ENCODE results near the gene MGAT5B.

Gene MGAT5B

DNA sequence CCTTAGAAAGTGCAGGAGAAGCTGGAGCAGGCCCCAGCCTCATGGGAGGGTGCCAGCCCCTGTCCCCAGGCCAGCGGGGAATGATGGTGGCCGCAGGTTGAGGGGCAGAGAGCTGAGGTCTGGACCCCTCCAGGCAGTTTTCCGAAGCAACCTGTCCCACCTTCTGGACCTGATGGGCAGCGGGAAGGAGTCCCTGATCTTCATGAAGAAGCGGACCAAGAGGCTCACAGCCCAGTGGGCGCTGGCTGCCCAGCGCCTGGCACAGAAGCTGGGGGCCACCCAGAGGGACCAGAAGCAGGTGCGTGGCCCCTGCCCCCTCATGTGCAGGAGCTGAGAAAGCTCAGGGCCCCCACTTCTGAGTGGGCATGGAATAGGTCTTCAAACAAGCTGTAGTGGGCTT, 36.8 kb downstream of the MGAT5B start:
- DNase-seq (ENCODE audit: low read depth in 2 of 2) = no peak

DNA sequence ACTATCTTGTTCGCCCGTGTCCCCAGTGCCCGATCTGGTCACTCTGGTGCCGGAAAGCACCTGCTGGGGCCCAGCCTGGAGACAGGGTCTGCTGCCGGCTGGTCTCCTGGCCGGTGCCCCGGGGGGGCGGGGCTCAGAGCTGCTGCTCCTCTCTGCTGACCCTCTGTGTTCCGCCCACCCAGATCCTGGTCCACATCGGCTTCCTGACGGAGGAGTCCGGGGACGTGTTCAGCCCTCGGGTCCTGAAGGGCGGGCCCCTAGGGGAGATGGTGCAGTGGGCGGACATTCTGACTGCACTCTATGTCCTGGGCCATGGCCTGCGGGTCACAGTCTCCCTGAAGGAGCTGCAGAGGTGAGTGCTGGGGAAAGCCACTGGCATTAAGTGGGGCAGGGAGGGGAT, 37.6 kb downstream of the MGAT5B start:
- no peak for DNase-seq (ENCODE audit: low read depth in 2 of 2)

DNA sequence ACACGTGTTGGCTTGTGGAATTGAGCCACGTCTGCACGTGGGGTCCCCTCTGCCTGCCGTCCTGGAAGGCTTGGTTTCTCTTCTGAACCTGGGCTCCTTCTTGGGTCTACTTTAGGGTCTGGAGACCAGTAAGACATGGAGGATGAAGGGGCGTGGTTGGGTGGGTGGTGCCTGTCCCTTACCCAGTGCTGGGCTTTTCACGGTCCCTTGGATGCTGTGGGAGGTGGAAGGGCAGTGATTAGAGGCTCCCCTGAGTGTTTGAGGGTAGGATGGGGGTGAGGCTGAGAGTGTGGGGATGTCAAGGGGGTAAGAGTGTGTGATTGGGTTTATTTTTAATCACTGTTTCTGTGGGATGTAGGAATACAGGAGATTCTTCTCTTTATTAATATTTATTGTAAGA, 38.3 kb downstream of the MGAT5B start:
- no peak for DNase-seq (ENCODE audit: low read depth in 2 of 2)

DNA sequence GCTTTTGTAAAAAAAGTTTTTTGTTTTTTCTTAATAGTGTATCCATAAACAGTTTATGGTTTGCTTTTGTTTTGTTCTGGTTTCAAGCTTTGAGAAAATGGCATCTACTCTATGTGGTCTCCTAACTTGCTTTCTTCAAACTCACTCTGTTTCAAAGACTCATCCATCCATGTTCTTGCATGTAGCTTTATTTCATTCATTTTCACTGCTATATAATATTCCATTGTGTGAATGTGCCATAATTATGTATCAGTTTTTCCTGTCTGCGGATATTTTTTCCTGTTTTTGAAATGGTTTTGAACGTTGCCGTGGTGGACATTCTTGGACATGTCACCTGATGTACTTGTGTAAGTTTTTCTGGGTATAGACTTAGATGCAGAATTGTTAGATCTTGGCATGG, 39.1 kb downstream of the MGAT5B start:
- no peak for DNase-seq (ENCODE audit: low read depth in 2 of 2)

DNA sequence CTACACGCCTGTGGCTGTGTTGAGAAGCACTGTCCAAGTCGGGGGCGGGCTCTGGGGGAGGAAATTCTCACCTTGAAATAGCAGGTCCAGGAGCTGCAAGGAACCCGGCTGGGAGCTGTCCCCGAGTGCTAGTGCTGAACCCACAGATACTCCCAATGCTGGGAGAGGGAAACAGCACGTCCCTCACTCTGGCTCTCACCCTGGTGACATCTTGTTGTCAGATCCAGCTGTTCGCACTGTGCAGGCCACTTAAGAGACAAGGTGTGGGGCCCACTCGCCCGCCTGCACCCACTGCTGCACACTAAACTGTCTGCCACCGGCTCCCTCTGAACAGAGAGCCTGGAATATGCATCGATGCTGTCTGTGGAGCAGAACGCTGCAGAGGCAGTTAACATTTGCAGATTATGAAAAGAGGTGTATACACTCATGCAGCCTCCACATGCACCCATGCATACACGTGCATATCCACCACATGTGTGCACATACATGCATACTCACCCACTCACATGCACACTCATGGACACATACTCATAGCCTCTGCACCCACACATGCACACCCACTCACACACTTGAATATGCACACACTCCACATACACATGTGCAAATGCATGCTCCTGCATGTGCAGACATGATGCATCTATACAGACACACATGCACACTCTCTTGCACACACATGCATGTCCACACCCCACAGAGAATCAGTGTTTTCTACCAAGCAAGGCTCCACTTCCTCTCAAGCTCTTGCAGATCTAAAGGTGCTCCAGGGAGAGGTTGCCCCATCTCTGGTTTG, 42.0 kb downstream of the MGAT5B start:
- DNase-seq (ENCODE audit: low read depth in 2 of 2) = no peak

DNA sequence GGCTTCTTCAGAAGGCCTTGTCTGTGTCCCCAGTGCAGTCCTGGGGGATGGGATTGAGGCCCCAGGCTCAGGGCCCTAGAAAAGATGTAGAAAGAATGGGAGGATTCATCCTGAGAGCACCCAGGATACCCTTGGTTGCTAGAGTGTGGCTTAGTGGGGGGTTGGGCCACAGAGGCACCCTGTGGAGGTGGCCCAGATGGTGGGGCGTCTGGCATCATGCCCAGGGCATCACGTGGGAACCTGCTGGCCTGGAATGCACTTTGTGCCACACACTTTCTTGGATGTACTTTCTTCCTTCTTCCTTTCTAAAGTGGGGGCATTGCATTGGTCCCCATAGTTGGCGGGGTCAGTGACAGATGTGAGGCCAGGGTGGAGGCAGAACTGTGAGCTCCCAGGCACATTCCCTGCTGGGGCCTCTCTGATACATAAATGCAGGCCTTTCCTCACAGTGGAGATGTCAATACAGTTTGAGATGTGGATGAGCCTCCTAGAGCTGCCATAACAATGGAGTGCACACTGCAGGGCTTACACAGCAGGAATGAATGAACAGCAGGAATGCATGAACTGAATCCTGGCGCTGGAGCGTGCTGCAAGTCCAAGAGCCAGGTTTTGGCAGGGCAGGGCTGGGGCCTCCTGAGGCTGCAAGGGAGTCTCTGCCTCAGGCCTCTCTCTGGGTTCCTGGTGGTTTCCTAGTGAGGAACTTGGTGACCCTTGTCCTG, 43.3 kb downstream of the MGAT5B start:
- DNase-seq (ENCODE audit: low read depth in 2 of 2) = no peak

DNA sequence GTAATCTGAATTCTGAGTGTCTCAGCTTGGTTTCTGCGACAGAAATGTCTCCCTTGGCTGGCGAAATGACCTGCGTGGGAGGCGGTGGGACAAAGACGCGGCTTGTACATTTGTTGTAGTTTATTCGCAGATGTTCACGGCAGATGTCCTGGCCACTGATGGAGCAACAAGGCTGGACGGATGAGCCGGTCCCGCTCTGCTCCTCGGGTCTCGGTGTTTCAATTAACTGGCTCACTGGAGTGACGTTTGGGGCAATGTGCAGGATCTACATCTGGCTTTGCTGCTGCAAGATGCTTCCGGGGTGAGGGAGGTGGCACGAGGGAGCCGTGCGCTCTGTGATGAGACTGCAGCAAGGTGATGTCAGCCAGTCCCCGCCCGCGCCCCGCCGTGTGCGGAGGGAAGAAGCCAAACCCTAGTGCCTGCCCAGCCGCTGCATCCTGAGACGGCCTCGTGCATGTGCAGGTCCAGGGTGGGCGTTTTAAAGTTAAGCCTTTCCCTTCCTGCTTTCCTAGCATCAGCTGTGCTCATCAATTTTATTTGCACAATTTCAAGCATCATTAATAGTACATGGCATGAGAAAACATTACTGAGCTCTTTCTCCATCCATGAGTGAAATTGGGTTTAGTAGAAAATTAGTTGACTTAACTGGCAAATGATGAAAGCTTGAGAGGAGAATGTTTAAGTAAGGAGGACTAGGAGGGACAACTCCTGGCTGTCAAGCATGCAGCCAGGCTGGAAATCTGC, 44.4 kb downstream of the MGAT5B start:
- no peak for DNase-seq (ENCODE audit: low read depth in 2 of 2)

DNA sequence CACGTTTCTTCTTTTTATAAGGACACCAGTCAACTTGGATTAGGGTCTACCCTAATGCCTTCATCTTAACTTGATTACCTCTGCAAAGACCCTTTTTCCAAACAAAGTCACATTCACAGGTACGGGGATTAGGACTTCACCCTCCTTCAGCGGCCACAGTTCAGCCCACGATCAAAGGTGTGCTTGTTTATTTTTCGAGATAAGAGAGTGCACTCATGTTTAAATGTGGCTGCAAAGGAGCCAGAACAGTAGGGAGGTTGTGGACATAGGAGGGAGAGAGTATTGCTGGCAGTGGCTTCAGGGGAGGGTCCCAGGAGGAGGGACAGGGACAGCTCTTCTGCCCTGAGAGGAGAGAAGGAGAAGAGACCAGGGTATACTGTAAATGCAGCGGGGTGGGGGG, 46.7 kb downstream of the MGAT5B start:
- DNase-seq (ENCODE audit: low read depth in 2 of 2) = no peak

DNA sequence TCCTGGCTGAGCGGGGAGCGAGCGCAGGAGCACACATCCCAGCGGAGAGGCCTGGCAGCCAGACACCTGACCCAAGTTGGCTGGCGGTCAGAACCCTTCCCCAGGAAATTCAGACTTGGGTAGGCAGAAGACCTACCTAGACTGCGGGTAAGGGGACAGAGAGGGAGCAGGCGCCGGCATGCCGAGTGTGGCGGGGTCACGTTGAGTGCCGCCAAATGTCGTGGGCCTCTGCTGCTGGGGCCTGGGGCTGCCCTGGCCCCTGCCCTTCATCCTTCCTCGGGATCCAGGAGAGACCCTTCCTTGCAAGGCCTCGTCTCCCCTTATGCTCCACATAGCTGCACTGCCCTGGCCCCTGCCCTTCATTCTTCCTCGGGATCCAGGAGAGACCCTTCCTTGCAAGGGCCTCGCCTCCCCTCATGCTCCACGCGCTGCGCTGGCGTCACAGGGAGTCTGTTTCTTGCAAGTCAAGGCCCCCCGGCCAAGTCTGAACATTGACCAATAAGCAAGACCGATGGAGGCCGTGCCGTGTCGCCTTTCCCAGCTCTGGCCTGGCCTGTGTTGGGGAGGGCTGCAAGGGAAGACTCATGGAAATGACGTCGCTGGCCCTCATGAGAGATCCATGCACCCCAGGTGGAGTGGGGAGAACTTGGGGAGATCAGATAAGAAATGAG, 47.8 kb downstream of the MGAT5B start:
- DNase-seq (ENCODE audit: low read depth in 2 of 2) = no peak

DNA sequence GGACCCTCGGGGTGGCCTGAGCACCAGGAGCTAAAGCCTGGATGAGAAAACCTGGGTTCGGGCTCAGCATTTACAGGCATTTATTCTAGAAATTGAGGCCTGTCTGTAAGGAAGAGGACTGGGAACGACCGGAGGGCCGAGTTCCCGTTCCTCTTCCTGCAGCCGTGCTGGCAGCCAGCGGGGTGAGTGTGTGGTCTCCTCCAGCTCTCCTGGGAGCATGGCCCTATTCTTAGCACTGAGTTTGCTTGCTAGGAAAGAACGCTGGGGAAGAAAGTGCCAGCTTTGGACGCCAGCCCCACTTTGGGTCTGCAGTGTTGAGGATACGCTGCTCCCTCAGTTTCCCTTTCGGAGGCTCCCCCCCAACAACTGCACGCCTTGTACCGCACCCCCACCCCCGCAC, 49.6 kb downstream of the MGAT5B start:
- no peak for DNase-seq (ENCODE audit: low read depth in 2 of 2)

DNA sequence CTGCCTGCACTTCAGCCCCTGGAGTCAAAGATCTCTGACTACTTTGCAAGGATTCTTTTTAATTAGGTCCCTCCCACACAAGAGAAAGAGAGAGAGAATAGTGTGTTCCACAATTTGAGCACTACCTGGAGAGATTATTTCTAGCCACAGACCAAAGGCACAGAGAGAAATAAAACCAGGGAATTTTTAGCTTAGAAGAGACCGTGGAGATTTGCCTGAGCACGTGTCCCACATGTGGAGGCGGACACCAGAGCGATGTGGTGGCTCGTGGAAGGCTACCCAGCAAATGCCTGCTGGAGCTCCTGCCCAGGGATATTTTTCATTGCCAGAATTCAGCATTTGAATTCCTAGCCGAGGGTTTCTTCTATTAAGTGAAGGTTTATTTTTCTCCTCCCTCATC, 50.6 kb downstream of the MGAT5B start:
- DNase-seq (ENCODE audit: low read depth in 2 of 2) = no peak

DNA sequence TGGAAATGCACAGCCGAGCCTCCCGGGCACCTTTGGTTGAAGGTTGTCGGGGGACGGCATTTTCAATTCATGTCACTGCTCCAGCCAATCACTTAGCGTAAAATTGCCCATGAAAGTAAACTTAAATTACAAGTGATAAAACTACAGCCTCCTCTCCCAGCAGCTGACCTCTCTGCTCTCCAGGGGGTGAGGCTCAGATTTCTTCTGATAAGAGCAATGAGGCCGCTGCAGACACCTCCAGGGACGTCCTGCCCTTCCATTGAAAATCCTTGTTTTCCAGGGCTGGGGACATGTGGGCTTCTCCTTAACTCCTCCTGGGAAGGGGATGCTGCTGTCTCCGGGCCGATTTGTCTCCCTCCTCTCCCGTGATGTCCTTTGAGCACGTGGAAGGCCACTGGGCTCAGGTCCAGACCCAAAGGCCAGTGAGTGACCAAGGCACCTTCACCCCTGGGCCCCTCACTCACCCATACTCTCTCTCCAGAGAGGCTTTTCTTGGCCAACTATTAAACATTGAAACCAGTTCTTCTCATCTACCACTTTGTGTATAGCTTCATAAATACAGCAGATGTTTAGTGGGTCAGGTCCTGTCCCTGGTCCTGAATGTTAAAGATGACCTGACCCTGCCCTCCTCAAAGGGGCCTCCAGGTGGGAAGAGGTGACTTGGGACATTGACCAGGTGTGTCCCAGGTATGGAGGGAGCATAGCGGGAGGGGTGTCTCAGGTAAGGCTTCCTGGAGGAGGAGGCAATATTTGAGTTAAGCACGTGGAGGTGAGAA, 52.3 kb downstream of the MGAT5B start:
- DNase-seq (ENCODE audit: low read depth in 2 of 2) = no peak

DNA sequence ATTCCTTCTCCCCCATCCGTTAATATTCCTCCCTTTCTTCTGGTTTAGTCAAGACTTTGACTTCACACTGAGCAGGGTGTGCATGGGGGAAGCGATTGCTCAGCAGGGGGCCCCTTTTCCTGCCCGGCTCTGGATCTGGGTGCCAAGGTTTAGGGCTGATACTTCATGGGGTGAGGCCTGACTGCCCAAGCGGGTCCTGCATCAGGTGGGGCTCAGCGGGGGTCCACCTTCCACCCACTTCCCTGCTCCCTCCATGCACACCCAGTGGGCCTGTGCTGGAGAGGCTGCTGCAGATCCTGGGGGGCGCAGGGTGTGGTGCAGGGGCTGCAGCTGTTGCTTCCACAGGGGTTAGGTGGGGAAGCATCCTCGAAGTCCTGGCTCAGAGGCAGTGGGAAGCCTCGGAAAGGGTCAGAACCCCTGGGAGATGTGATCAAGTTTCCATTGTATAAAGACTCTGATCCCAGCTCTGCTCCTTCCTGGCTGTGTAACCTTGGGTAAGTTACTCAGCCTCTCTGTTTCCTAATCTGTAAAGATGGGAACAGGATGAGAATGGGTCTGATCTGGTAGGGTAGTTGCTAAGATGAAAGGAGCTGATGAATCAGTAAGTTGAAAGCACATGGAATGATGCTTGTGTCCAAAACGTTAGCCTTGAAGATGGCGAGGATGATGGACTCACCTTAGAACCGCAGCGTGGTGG, 53.3 kb downstream of the MGAT5B start:
- no peak for DNase-seq (ENCODE audit: low read depth in 2 of 2)

DNA sequence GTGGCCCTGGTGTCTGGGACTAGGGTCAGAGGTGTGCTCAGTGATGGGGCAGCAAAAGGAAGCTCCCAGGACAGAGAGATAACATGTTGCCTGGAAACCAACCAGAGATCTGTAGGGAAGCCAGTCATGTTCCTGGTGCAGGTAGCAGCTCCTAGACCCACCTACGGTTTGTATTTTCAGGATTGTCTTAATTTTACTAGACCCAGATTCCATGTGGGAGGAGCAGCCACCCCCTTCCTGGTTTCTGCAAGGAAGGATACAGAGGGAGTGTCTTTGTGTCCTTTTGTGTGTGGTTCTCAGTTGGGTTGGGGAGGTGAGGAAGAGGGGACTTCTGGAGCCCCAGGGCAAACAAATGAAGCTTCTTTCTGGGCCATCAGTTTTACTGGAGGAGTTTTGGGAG, 53.9 kb downstream of the MGAT5B start:
- no peak for DNase-seq (ENCODE audit: low read depth in 2 of 2)

DNA sequence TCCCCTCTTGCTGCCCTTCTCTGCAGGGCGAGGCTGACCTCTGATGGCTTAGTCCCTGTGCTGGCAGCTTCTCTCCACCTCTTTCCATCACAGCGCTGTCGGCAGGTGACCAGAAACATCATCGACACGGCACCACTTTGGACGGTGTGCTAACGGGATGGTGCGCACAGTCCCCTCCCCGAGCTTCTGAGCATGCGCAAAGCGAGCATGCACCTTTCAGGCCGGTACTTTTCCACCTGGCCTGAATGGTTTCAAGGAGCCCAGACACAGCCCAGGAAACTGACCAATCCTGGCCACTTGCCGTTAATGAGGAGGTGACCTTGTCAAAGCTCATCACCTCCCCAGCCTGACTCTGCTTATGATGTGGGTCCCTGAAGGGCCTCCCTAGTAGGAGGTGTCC, 54.8 kb downstream of the MGAT5B start:
- no peak for DNase-seq (ENCODE audit: low read depth in 2 of 2)

DNA sequence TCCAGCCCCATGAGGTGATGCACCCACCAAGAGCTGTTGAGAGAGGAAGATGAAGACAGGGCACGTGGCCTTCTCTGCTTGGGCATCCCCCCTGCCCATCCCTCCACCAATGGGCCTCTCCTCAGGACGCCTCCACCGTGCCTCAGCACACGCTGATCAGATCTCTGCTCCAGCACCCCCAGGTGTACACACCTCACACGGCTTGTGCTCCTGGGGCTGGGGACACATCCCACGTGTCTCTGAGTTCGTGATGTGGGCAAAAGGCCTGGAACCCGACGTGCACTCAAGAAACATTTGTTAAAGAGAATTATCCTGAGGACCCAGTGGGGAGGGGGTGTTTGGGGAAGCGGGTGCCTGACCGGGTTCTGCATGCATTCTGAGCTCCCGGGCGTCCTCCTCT, 55.3 kb downstream of the MGAT5B start:
- DNase-seq (ENCODE audit: low read depth in 2 of 2) = no peak

DNA sequence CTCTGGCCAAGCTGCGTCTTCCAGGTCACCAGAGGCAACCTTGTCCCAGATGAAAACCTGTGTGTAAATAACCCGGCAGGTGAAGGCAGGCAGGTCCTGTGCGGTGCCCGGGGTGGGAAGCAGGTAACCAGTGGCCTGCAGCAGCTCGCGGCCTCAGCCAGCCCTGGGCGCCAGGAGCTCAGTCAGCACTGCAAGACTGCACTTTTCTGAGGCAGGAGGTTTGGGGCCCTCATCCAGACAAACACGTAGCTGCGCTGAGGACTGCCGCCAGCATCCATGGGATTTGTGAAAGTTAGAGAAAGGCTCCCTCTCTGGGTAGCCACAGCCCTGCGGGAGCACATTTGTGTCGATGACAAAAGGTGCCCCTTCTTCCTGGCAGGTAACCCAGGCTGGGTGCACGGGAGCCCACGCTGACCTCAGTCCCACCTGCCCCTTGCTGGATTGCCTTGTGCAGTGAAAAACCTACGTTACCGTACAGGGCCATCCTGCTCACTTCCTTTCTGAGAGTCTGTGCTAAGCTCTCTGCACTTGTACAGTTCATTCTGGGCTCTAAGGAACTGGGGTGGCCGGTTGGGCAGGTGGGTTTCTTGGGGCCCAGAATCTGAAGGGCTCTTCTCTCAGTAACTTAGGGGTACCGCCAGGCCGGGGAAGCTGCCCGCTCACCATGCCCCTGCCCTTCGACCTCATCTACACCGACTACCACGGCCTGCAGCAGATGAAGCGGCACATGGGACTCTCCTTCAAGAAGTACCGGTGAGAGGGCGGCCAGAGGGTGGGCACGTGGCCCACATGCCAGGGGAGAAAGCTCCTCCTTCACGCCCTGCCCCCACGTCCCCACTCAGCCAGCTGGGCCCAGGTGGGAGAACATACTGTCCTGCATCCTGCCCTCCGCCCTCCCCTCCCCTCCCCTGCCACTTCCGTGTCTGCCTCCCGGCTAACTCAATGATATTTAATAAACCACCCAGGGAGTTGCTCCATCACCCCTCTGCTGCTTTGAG, 56.4 kb downstream of the MGAT5B start:
- DNase-seq (ENCODE audit: low read depth in 2 of 2) = no peak

DNA sequence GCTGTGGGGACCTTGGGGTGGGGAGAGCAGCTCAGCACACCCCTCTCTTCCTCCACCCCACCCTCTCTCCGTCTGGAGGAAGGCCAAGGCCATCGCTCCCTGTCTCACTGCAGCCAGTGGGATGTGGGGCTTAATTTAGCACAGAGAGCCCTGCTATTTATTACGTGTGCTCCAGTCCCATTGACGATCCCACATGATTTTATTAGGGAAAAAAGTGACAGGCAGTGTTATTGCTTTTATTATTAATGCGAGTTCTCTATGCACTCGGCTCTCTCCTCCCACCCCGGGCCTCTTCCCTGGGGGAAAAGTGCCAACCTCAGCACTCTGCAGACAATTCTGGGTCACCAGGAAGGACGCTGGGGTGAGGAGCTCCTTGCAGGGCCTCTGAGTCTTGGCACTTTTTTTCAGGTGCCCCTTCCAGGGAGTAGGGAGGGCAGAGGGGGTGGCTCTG, 57.3 kb downstream of the MGAT5B start:
- DNase-seq (ENCODE audit: low read depth in 2 of 2) = no peak

DNA sequence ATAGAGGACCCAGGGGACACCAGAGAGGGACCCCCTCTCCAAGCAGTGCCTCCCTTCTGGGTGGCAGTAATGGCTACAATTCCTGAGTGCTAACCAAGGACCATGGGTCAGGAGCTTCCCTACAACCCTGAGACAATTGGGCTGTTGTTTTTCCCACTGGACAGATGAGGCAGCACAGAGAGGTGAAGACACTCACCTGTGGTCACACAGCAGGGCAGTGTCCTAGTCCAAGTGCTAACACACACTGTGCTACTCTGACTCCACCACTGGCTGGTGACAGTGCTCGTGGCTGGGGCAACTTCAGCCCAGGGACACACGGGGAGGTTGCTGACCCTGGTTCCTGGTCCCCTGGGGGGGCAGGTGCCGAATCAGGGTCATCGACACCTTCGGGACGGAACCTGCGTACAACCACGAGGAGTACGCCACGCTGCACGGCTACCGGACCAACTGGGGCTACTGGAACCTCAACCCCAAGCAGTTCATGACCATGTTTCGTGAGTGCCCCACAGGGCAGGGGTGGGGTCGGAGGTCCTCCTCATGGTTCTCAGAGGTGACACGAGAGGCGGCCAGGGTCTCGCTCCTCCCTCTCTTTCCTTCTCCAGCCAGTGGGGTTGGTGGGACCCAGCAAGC, 58.1 kb downstream of the MGAT5B start:
- no peak for DNase-seq (ENCODE audit: low read depth in 2 of 2)
